SK-N-SH treated with all-trans-retinoic acid at 6 μM for 48 hours (cell line): Measurements from ENCODE around the gene MATK.

Experiments used
- ATAC-seq: fragments of 200-7000 bp; cut with Tn5 transposase; 3 replicates; pipeline ENCODE4 v1.9.1; 2020; ENCODE audit warnings: mild to moderate bottlenecking, moderate library complexity
- BACH2 ChIP-seq: fragments of 250-450 bp; sonication (Bioruptor Pico); IDR thresholded peaks from 2 replicates; pipeline ENCODE4 v1.9.0; 2021; ENCODE audit warnings: mild to moderate bottlenecking, borderline replicate concordance
- CSDC2 ChIP-seq: fragments of 250-450 bp; sonication (Bioruptor Pico); IDR thresholded peaks from 2 replicates; pipeline ENCODE4 v1.5.0; 2020; ENCODE audit warnings: mild to moderate bottlenecking, moderate library complexity
- CSRNP3 ChIP-seq: fragments of 250-450 bp; sonication (Bioruptor Pico); IDR thresholded peaks from 2 replicates; pipeline ENCODE4 v1.5.1; 2021; ENCODE audit warnings: mild to moderate bottlenecking, moderate library complexity
- ESRRG ChIP-seq: fragments of 250-450 bp; sonication (Bioruptor Pico); IDR thresholded peaks from 2 replicates; pipeline ENCODE4 v1.6.1; 2021; ENCODE audit warnings: mild to moderate bottlenecking
- GLIS3 ChIP-seq: fragments of 250-450 bp; sonication (Bioruptor Pico); IDR thresholded peaks from 2 replicates; pipeline ENCODE4 v1.5.0; 2020; ENCODE audit warnings: mild to moderate bottlenecking, moderate library complexity
- ISL1 ChIP-seq: fragments of 250-450 bp; sonication (Bioruptor Pico); IDR thresholded peaks from 2 replicates; pipeline ENCODE4 v2.1.2; 2022; ENCODE audit warnings: mild to moderate bottlenecking, moderate library complexity
- PATZ1 ChIP-seq: fragments of 250-450 bp; sonication (Bioruptor Pico); IDR thresholded peaks from 2 replicates; pipeline ENCODE4 v1.8.0; 2020; ENCODE audit warnings: mild to moderate bottlenecking, moderate library complexity, borderline replicate concordance
- POU6F1 ChIP-seq: fragments of 250-450 bp; sonication (Bioruptor Pico); IDR thresholded peaks from 2 replicates; pipeline ENCODE4 v1.8.0; 2021; ENCODE audit warnings: low read depth, mild to moderate bottlenecking, moderate library complexity, borderline replicate concordance
- PPARA ChIP-seq: fragments of 250-450 bp; sonication (Bioruptor Pico); IDR thresholded peaks from 2 replicates; pipeline ENCODE4 v1.5.0; 2020; ENCODE audit warnings: mild to moderate bottlenecking, borderline replicate concordance
- RARB ChIP-seq: fragments of 250-450 bp; sonication (Bioruptor Pico); IDR thresholded peaks from 2 replicates; pipeline ENCODE4 v1.8.0; 2021; ENCODE audit warnings: mild to moderate bottlenecking, moderate library complexity
- SNAI2 ChIP-seq: fragments of 250-450 bp; sonication (Bioruptor Pico); IDR thresholded peaks from 2 replicates; pipeline ENCODE4 v1.5.0; 2020; ENCODE audit warnings: mild to moderate bottlenecking, moderate library complexity
- TCF4 ChIP-seq: fragments of 250-450 bp; sonication (Bioruptor Pico); IDR thresholded peaks from 2 replicates; pipeline ENCODE4 v1.8.0; 2021; ENCODE audit warnings: mild to moderate bottlenecking, moderate library complexity, borderline replicate concordance
- TOX ChIP-seq: fragments of 250-450 bp; sonication (Bioruptor Pico); IDR thresholded peaks from 2 replicates; pipeline ENCODE4 v1.8.0; 2021; ENCODE audit warnings: mild to moderate bottlenecking, moderate library complexity, borderline replicate concordance
- ZC3H10 ChIP-seq: fragments of 250-450 bp; sonication (Bioruptor Pico); IDR thresholded peaks from 2 replicates; pipeline ENCODE4 v1.5.1; 2021; ENCODE audit warnings: mild to moderate bottlenecking, moderate library complexity
- ZFP3 ChIP-seq: fragments of 250-450 bp; sonication (Bioruptor Pico); IDR thresholded peaks from 2 replicates; pipeline ENCODE4 v1.5.0; 2020; ENCODE audit warnings: mild to moderate bottlenecking, moderate library complexity
- ZFP30 ChIP-seq: fragments of 450-650 bp; formaldehyde crosslinking; IDR thresholded peaks from 2 replicates; pipeline ENCODE4 v1.5.0; 2022; ENCODE audit warnings: mild to moderate bottlenecking, moderate library complexity
- ZNF565 ChIP-seq: fragments of 450-650 bp; formaldehyde crosslinking; conservative IDR thresholded peaks from 2 replicates; pipeline ENCODE4 v1.5.0; 2020; ENCODE audit warnings: low read depth, mild to moderate bottlenecking, moderate library complexity
- ZNF70 ChIP-seq: fragments of 450-650 bp; formaldehyde crosslinking; IDR thresholded peaks from 2 replicates; pipeline ENCODE4 v1.5.0; 2020; ENCODE audit warnings: mild to moderate bottlenecking, moderate library complexity

The MATK gene

GRCh38 chr19:3808420-3809143 lies 22.4 kb upstream of the MATK start:
- ATAC-seq: no peak
- TF ChIP-seq ZC3H10 (CRISPR knock-in tag) (no peak), ZFP30 (CRISPR knock-in tag) (no peak), CSRNP3 (CRISPR knock-in tag) (no peak), ISL1 (CRISPR knock-in tag) (no peak), SNAI2 (CRISPR knock-in tag) (no peak), TCF4 (no peak), RARB (CRISPR knock-in tag) (no peak), CSDC2 (CRISPR knock-in tag) (no peak), ZNF70 (CRISPR knock-in tag) (no peak), GLIS3 (no peak), ZFP3 (no peak), PATZ1 (CRISPR knock-in tag) (no peak), BACH2 (CRISPR knock-in tag) (no peak), ZNF565 (CRISPR knock-in tag) (no peak), TOX (CRISPR knock-in tag) (no peak)

GRCh38 chr19:3807574-3808354 lies 21.6 kb upstream of the MATK start:
- no peak for ATAC-seq
- TF ChIP-seq ZNF70 (CRISPR knock-in tag) (no peak), TOX (CRISPR knock-in tag) (no peak), ESRRG (CRISPR knock-in tag) (no peak), GLIS3 (no peak), ZNF565 (CRISPR knock-in tag) (no peak), PPARA (CRISPR knock-in tag) (no peak), RARB (CRISPR knock-in tag) (no peak), SNAI2 (CRISPR knock-in tag) (no peak), POU6F1 (CRISPR knock-in tag) (no peak), ZC3H10 (CRISPR knock-in tag) (no peak)

- TF ChIP-seq GLIS3 (no peak), ZFP3 (no peak), RARB (CRISPR knock-in tag) (no peak), BACH2 (CRISPR knock-in tag) (no peak), TOX (CRISPR knock-in tag) (no peak), TCF4 (no peak), PPARA (CRISPR knock-in tag) (no peak), ISL1 (CRISPR knock-in tag) (no peak), POU6F1 (CRISPR knock-in tag) (no peak), CSDC2 (CRISPR knock-in tag) (no peak), CSRNP3 (CRISPR knock-in tag) (no peak)
- no peak for ATAC-seq
These were observed 20.9 kb upstream of the MATK start for GRCh38 chr19:3807131-3807480.
